NCI-H146 (cell line): Measurements from ENCODE around the gene EXO1.
"Not testable (repeated sequence)": the region's sequence is repeated elsewhere in the genome, so short reads cannot be mapped to it uniquely, and the experiment has no call there.

Experiments
- DNase-seq: peaks from one replicate; lab custom pipeline; 2025; lab: John Stamatoyannopoulos, UW

EXO1 gene

DNA sequence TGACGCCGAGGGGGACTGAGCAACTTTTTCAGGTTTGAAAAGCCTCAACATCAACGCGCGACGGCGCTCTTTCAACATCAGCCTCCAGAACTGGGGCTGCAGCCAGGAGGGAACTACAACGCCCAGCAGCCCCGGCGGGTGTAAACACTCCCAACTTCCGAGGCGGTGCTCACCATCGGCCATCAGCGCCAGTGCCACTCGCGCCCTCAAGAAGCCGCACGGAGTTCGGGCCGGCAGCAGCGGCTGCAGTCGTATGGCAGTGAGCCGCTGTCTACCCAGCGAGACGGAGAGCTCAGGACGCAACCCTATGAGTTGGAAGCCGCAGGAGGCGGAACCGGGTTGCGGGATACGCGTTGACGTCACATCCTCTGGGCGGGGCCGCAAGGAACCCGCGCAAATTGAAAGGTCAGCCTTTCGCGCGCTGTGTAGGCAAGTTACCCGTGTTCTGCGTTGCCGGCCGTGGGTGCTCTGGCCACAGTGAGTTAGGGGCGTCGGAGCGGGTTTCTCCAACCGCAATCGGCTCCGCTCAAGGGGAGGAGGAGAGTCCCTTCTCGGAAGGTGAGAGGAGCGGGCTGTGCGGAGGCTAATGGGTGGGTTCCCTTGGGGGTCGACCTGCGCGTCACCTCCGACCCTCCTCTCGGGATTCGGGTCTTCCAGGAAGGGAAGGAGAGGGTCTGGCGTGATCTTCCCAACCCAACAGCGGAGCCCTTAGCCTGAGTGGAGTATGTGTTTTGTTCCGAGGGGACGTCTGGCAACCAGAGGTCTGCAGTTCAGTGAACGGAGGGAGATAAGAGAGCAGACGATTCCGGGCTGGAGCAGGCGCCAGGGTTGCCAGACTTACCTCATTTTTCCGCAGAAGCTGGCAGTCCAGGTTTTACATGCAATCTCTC, at the start of gene EXO1:
TSS of gene EXO1 (plus strand) at position 409 of the 890 bp plus-strand sequence. CDS start 2,222 bp downstream, outside the sequence.
- peak; percentile 93 for DNase-seq

- no peak for DNase-seq
Measured at GRCh38 chr1:241799416-241799815, 48.6 kb upstream of the EXO1 start.

DNA sequence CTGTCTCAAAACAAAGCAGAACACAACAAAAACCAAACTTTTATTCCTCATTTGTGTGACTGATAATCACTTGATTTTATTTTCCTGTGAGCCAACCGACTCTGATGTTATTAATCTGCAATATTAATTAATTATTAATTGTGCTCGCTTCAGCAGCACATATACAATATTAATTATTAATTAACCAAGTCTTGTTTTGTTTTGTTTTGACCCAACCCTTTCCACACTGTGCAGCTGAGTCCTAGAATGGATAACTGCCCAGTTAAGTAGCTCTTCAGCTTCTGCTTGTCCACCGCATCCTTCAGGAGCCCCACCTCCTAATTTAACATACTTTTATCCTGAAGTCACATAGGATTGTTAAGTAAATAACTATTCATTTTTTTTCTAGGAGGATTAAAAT, 47.4 kb upstream of the EXO1 start:
- DNase-seq, result no peak

- DNase-seq, result no peak
Measured at GRCh38 chr1:241802863-241803262, 45.1 kb upstream of the EXO1 start.

DNA sequence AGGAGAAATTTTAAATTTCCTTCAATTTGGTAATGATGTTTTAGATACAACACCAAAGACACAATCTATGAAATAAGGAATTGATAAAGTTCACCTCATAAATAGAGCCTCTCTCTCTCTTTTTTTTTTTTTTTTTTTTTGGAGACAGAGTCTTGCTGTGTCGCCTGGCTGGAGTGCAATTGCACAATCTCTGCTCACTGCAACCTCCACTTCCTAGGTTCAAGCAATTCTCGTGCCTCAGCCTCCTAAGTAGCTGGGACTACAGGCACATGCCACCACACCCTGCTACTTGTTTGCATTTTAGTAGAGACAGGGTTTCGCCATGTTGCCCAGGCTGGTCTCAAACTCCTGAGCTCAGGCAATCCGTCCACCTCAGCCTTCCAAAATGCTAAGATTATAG, 43.3 kb upstream of the EXO1 start:
- not testable (repeated sequence) for DNase-seq

GRCh38 chr1:241808265-241808664, 39.7 kb upstream of the EXO1 start:
- DNase-seq, result no peak

DNA sequence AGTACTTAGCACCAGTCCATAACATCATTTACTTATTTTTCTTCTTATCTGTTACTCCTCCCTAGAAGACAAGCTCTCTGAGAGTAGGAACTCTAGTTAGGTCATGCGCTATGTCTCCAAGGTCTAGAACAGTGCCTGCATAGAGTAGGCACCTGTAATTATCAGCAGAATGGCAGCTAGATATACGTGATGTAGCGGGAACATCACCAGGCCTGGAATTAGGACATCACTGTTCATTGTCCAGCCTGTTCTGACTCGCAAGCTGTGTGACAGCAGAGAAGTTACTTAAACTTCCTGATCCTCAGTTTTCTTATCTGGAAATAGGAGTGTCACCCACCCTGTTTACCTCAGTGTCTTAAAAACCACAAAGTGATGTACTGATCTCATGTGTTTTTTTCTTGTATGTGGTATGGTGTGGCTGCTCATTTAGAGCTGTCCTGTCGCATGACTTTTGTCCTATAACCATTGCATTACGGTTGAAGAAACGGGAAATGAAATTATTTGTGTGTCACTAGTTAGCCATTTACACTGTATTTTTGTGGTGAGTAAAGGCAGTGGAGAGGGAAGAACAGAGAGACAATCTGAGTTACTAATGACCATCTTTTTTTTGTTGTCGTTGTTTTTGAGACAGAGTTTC, 37.1 kb upstream of the EXO1 start:
- no peak for DNase-seq

DNA sequence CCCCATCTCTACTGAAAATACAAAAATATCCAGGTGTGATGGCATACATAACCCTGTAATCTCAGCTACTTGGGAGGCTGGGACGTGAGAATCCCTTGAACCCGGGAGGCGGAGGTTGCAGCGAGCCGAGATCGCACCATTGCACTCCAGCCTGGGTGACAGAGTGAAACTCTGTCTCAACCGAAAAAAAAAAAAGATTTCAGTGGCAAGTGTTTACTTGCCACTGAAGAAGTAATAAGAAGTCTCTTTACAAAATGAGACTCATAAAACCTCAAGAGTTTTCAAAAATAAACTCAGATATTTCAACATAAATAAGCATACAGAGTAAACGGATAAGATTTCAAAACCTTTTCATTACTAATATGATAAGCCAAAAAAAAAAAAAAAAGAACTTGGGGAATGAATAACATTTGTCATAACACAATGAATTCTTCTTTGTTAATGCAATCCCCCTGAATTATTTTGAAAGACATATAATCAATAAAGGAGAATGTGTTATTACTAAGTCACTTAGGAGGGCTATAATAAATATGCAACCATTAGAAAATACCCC, 34.2 kb upstream of the EXO1 start:
- no peak for DNase-seq

DNA sequence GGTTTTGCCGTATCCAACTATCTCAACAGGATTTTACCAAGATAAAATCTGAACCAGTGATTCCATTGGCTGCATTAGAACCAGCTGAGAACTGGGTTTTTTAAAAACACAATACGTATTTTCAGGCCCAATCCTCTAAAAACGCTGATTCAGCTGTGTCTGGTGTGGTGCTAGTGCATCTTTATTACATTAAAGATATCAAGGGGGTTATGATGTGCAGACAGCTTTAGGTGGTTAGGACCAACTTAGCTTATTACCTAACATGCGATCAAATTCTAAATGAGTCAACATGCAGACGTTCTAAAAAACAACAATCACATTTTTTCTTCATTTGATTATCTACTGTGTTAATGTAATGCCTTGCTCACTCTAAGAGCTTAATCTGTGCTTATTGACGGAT, 32.0 kb upstream of the EXO1 start:
- DNase-seq, result no peak

DNA sequence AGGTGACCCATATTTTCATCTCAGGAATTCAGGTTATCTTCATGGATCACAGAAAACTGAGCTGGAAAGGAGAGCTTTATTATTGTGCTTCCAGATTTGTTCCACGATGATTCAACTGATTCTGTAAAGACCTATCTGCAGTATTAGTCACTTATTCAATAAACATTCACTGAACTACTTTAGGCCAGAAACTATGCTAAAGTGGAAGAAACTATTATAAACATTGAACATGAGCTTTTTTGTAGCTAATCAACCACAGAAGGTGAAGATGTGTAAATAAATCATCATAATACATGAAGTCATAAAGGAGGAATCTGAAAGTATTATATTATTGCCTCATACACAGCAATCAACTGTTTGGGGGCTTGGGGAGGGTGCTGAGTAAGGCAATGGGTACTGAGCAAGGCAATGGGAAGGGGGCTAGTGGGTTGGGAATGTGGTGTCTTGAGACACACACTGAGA, 30.6 kb upstream of the EXO1 start:
- no peak for DNase-seq

GRCh38 chr1:241817956-241818612, 29.9 kb upstream of the EXO1 start:
- no peak for DNase-seq

DNA sequence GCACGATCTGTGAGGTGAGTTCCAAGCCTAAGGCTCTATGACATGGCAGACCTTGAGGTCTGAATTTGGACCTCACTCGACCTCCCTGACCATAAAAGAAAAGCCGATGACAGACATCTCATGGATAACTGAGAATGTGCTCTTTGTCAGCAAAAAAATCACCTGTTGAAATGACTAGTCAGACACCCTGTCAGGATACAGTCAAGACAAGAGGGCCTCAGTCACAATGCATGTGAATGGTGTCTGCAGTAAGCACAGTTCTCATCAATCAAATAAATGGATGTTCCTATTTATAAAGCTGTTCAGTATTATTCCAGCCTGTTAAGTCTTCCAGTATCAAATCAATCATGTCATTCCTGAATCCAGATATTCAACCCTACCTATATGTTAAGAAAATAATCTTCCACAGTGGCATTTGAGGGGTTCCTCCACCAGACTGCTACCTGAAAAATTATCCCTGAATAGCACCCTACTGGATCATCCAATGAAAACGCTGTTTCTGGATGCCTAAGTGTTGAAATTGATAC, 28.6 kb upstream of the EXO1 start:
- no peak for DNase-seq

GRCh38 chr1:241821363-241821762, 26.6 kb upstream of the EXO1 start:
- no peak for DNase-seq

DNA sequence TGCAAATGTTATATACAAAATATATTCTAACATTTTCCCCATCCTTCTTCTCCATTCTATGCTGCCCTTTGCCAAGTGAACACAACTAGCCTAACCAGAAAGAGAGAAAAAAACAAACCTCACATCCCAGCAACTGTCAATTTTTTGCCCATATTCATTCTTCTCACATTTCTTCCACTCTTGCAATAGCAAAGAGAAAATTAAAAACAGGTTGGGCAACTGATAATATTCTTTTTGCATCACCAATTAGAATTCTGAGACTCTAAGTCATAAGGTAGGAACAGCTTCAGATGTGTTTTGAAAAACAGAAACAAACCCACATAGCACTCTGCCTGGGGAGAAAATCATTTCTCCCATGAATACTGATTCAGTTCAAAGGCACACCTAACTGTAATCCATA, 25.2 kb upstream of the EXO1 start:
- DNase-seq, result no peak

- DNase-seq, result no peak
Measured at GRCh38 chr1:241823925-241824324, 24.1 kb upstream of the EXO1 start.

DNA sequence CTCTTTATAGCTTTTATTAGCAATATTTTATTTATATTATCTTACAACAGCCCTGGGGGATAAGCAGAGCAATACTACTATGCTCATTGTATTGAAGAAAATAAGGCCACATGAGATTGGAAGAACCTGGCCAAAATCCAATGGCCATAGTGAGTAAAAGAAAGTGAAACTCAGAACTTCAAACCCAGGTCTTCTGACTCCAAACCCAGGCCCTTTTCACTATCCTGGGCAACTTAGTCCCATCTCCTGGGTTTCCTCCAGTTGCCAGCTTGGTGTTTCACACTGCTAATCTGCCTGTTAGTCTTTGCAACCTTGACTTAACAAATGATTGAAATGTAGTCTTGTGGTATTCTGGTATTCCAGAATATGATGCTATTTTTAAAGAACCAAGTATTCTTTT, 22.4 kb upstream of the EXO1 start:
- DNase-seq, result no peak

GRCh38 chr1:241826613-241827012, 21.4 kb upstream of the EXO1 start:
- not testable (repeated sequence) for DNase-seq

GRCh38 chr1:241827264-241827663, 20.7 kb upstream of the EXO1 start:
- no peak for DNase-seq

DNA sequence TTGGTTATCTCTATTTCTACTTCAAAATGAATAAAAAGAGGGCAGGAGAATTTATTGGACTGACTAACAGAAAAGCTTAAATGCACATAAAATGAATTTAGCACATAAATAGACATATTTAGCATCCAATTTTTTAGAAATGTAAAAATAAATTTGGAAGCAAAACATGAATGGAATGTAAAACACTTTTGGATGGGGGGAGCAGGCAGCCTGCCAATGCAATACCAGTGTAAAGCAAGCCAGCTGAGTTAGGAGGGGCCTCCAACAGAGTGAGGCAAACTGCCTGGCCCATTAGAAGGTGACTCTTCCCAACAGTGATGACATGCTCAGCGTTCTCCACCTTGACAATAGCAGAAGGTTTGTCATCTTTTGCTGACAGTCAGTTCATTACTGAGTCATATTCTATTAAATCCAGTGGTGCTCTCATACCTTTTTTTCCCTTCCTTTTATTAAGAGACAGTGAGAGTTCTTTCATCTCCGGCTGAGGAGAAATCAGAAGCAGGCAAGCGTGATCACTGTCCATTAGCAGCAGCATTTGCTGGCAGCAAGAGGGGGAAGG, 19.5 kb upstream of the EXO1 start:
- peak; percentile 65 for DNase-seq

- DNase-seq, result no peak
Measured at GRCh38 chr1:241829468-241829867, 18.5 kb upstream of the EXO1 start.

DNA sequence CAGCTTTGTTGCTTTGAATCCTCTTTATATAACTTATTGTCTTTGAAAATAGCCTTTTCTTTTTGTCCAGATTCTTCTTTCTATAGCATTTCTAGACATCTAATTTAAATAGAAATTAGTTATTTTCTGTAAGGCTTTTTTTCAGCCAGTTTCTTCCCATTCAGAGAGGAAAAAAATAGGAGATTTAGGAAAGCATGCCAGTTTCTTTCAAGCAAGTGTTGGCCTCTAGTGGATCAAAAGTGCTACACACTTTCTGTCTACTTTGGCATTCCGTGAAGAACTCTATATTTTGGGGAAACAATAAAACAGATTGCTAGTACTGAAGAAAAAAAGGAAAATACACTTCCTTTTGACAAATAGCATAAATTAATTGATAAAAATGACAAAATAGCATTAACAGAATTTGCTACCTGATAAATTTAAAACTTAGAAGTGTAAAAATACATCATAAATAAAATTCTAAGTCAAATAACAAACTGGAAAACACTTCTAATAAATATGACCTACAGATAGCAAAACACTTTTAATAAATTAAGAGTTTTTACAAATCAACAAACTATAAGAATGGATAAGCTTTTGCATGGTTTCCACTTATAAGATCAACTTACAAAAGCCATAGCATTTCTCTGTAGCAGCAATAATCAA, 13.1 kb upstream of the EXO1 start:
- DNase-seq, result peak; percentile 57
